HG03108 (cell line): Measurements from ENCODE around the gene CIAO2A.

Source experiments
- ATAC-seq: cut with Tn5 transposase; IDR thresholded peaks from one replicate; pipeline ENCODE4 v1.9.1; 2021; ENCODE audit warnings: moderate library complexity; ENCODE audit not compliant: unreplicated experiment

Gene CIAO2A

GRCh38 chr15:64045101-64045435, 48.6 kb downstream of the CIAO2A start:
- no peak for ATAC-seq

- ATAC-seq: peak; percentile 51
Measured at GRCh38 chr15:64044300-64045100, 49.1 kb downstream of the CIAO2A start.

GRCh38 chr15:64038878-64039610, 54.6 kb downstream of the CIAO2A start:
- ATAC-seq: no peak

GRCh38 chr15:64037966-64038365, 55.7 kb downstream of the CIAO2A start:
- no peak for ATAC-seq

GRCh38 chr15:64037116-64037515, 56.5 kb downstream of the CIAO2A start:
- ATAC-seq: no peak

GRCh38 chr15:64035525-64035924, 58.1 kb downstream of the CIAO2A start:
- no peak for ATAC-seq

GRCh38 chr15:64034519-64034918, 59.1 kb downstream of the CIAO2A start:
- ATAC-seq: no peak

GRCh38 chr15:64032329-64032728, 61.3 kb downstream of the CIAO2A start:
- ATAC-seq: no peak

- ATAC-seq: no peak
Measured at GRCh38 chr15:64030123-64030522, 63.5 kb downstream of the CIAO2A start.

GRCh38 chr15:64029633-64030032, 64.0 kb downstream of the CIAO2A start:
- no peak for ATAC-seq

- ATAC-seq: no peak
Measured at GRCh38 chr15:64029110-64029509, 64.5 kb downstream of the CIAO2A start.

GRCh38 chr15:64026591-64026990, 67.0 kb downstream of the CIAO2A start:
- no peak for ATAC-seq

GRCh38 chr15:64024172-64025050, 69.2 kb downstream of the CIAO2A start:
- ATAC-seq: no peak

GRCh38 chr15:64023220-64023619, 70.4 kb downstream of the CIAO2A start:
- no peak for ATAC-seq

- no peak for ATAC-seq
Measured at GRCh38 chr15:64022571-64022970, 71.1 kb downstream of the CIAO2A start.
